Stimulated activated CD4-positive, alpha-beta T cell treated with anti-CD3 and anti-CD28 coated beads, Interleukin-1b, Interleukin-23, amount 100 ng/mL, for 24 hours (primary cell): ENCODE data around the gene WNT3A.

Source experiments
- DNase-seq, 4 experiments: peaks; one replicate each; pipeline ENCODE4 v3.0.0-alpha.2; 2020; ENCODE audit warnings: low read depth in 4 of 4, low spot score in 1 of 4

Gene WNT3A

GRCh38 chr1:228083871-228084278 lies 77.1 kb downstream of the WNT3A start:
- DNase-seq, result no peak

- DNase-seq, result no peak
Observed at GRCh38 chr1:228084325-228084724, 77.5 kb downstream of the WNT3A start.

GRCh38 chr1:228084797-228085196 lies 78.0 kb downstream of the WNT3A start:
- DNase-seq, result no peak

GRCh38 chr1:228085287-228085951 lies 78.6 kb downstream of the WNT3A start:
- no peak for DNase-seq

- no peak for DNase-seq
Observed at GRCh38 chr1:228087771-228088251, 81.0 kb downstream of the WNT3A start.

- DNase-seq, result no peak
Observed at GRCh38 chr1:228088586-228089498, 82.0 kb downstream of the WNT3A start.

- DNase-seq, result no peak
Observed at GRCh38 chr1:228089519-228090380, 83.0 kb downstream of the WNT3A start.

GRCh38 chr1:228090613-228091081 lies 83.8 kb downstream of the WNT3A start:
- no peak for DNase-seq

- DNase-seq, result no peak
Observed at GRCh38 chr1:228091084-228091483, 84.3 kb downstream of the WNT3A start.

- no peak for DNase-seq
Observed at GRCh38 chr1:228092342-228093049, 85.7 kb downstream of the WNT3A start.

GRCh38 chr1:228093050-228093906 lies 86.5 kb downstream of the WNT3A start:
- DNase-seq, result no peak

GRCh38 chr1:228094432-228095016 lies 87.7 kb downstream of the WNT3A start:
- no peak for DNase-seq

GRCh38 chr1:228095161-228095560 lies 88.4 kb downstream of the WNT3A start:
- DNase-seq, result no peak

GRCh38 chr1:228095938-228096337 lies 89.1 kb downstream of the WNT3A start:
- DNase-seq, result no peak

- no peak for DNase-seq
Observed at GRCh38 chr1:228096416-228097332, 89.9 kb downstream of the WNT3A start.

GRCh38 chr1:228097333-228098081 lies 90.7 kb downstream of the WNT3A start:
- no peak for DNase-seq

- DNase-seq, result no peak
Observed at GRCh38 chr1:228098323-228098931, 91.6 kb downstream of the WNT3A start.
